Stimulated activated CD4-positive, alpha-beta T cell treated with anti-CD3 and anti-CD28 coated beads, Interleukin-2, amount 100 ng/mL, for 24 hours (primary cell): ENCODE data around the gene RAD51B.
"Not testable (repeated sequence)": the region's sequence is repeated elsewhere in the genome, so short reads cannot be mapped to it uniquely, and the experiment has no call there.

Experiments used
- DNase-seq, 2 donors: peaks; one replicate each; pipeline ENCODE4 v3.0.0-alpha.2; 2020

The RAD51B gene

GRCh38 chr14:68085742-68086141 lies 266.2 kb downstream of the RAD51B start:
- DNase-seq, result no peak

- no peak for DNase-seq
Measured at GRCh38 chr14:68088451-68088854, 268.9 kb downstream of the RAD51B start.

GRCh38 chr14:68089146-68089731 lies 269.7 kb downstream of the RAD51B start:
- DNase-seq, result no peak

GRCh38 chr14:68094158-68094557 lies 274.6 kb downstream of the RAD51B start:
- no peak for DNase-seq

- no peak for DNase-seq
Measured at GRCh38 chr14:68094752-68095151, 275.2 kb downstream of the RAD51B start.

GRCh38 chr14:68097727-68098126 lies 278.1 kb downstream of the RAD51B start:
- no peak for DNase-seq

GRCh38 chr14:68098834-68099233 lies 279.3 kb downstream of the RAD51B start:
- DNase-seq, result no peak

GRCh38 chr14:68099495-68100045 lies 280.0 kb downstream of the RAD51B start:
- DNase-seq, result no peak

GRCh38 chr14:68101715-68102301 lies 282.2 kb downstream of the RAD51B start:
- not testable (repeated sequence) for DNase-seq

GRCh38 chr14:68103853-68104252 lies 284.3 kb downstream of the RAD51B start:
- no peak for DNase-seq

- DNase-seq, result no peak
Measured at GRCh38 chr14:68104518-68104917, 284.9 kb downstream of the RAD51B start.

- no peak for DNase-seq
Measured at GRCh38 chr14:68105816-68106215, 286.2 kb downstream of the RAD51B start.

- DNase-seq, result no peak
Measured at GRCh38 chr14:68106456-68106855, 286.9 kb downstream of the RAD51B start.

- no peak for DNase-seq
Measured at GRCh38 chr14:68106905-68107304, 287.3 kb downstream of the RAD51B start.

- DNase-seq, result no peak
Measured at GRCh38 chr14:68109132-68109900, 289.7 kb downstream of the RAD51B start.

- DNase-seq, result no peak
Measured at GRCh38 chr14:68111097-68111852, 291.7 kb downstream of the RAD51B start.

GRCh38 chr14:68111853-68112270 lies 292.3 kb downstream of the RAD51B start:
- DNase-seq, result no peak

- no peak for DNase-seq
Measured at GRCh38 chr14:68112442-68112841, 292.9 kb downstream of the RAD51B start.

- DNase-seq, result no peak
Measured at GRCh38 chr14:68113343-68113930, 293.9 kb downstream of the RAD51B start.

- not testable (repeated sequence) for DNase-seq
Measured at GRCh38 chr14:68115952-68116351, 296.4 kb downstream of the RAD51B start.

GRCh38 chr14:68122651-68123050 lies 303.1 kb downstream of the RAD51B start:
- DNase-seq, result no peak

- DNase-seq, result no peak
Measured at GRCh38 chr14:68124050-68124449, 304.5 kb downstream of the RAD51B start.
